HG03139 (cell line): ENCODE data around the gene KRTAP10-4.
"Not testable (repeated sequence)": the region's sequence is repeated elsewhere in the genome, so short reads cannot be mapped to it uniquely, and the experiment has no call there.

Experiments
- ATAC-seq: cut with Tn5 transposase; IDR thresholded peaks from one replicate; pipeline ENCODE4 v1.9.1; 2021; ENCODE audit not compliant: unreplicated experiment

Gene KRTAP10-4

GRCh38 chr21:44533891-44534627 is 39.5 kb upstream of the KRTAP10-4 start:
- ATAC-seq, result no peak

- no peak for ATAC-seq
These were observed 38.8 kb upstream of the KRTAP10-4 start for GRCh38 chr21:44534688-44535087.

DNA sequence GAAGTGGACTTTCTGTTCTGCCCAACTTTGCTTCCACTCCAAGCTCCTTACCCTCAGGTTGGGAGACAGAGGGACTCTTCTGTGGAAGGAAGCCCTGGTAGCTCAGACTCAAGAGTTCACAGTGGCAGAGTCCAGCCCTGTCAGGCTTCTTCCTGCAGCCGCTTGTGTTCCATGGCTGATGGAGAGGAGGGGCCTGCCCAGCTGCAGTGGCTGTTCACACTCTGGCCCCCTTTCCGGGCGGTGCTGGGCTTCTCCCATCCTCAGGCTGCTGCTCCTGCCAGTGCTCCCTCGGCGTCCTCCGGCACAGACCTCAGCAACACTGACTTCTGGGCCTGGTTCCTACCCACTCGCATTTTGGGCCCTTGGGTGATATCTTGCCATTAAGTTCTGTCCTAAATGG is 37.6 kb upstream of the KRTAP10-4 start:
- no peak for ATAC-seq

GRCh38 chr21:44537930-44538911 is 35.3 kb upstream of the KRTAP10-4 start:
- ATAC-seq, result no peak

DNA sequence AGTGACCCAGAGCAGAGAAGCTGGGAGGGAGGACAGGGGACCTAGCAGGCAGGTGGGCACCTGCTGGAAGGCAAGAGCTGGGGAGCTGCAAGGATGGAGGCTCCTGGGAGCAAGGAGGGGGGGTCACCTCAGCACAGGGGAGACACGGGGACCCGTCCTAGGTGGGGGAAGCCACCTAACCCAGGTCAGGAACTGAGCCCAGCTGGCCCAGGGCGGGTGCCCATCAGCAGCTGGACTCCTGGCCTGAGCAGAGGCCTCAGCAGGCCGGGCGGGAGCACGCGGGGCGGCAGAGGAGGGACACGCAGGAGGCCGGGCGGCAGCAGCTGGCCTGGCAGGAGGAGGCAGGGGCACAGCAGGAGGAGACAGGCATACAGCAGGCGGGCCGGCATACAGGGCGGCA is 34.5 kb upstream of the KRTAP10-4 start:
- ATAC-seq, result no peak

DNA sequence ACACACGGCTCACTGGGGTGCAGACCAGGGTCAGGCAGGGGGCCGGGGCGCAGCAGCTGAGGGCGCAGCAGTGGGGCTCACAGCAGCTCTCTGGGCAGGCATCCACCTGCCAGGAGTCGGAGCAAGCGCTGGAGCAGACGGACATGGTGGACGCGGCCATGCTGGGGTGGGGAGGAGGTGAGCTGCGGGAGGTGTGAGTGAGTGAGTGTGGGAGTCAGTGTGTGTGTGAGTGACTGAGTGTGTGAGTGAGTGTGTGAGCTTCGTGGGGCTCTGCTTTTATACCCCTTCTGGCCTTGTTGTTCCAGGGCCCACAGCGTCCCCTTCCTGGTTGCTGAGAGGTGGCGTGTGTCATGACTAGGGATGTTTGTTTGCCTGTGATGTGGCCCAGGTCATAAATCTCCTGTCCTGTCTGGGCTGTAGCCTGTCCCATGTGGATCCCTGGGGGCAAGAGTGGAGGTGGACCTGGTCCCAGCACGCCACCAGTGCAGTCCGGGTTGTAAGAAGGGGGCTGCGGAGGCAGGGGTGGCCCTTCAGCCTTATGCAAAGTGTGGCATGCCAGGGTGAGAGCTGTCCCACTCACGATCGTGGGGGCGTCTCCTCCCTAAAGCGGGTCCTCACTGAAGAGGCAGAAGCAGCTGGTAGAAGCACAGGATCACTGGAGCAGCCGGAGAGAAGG is 33.4 kb upstream of the KRTAP10-4 start, which contains the start of gene KRTAP10-1:
TSS of gene KRTAP10-1 (minus strand) at position 205 of the 676 bp plus-strand sequence. CDS start at position 160, 45 bp downstream.
- no peak for ATAC-seq

DNA sequence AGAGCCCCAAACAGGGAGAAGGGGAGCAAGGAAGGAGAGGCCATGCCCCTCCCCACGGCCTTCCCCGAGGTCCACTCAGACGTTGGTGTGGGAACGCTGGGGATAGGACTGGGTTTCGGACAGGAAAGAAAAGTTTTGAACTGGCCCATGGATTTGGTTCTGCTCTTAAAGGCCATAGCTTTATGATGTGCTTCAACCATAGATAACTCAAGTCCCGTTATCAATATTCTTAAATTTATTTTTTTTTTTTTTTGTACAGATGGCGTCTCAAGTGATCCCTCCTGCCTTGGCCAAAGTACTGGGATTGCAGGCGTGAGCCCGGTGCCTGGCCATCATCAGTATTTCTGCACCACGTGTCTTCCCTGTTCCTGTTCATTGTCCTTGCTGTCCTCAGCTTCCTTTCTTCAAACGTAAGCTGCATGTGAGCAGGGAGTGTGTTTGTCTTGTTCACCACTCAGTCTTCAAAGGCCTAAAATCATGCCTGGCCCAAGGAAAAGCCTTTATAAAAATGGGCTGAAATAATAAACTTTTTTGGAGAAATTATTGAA is 32.7 kb upstream of the KRTAP10-4 start:
- ATAC-seq, result no peak

GRCh38 chr21:44542716-44543115 is 30.8 kb upstream of the KRTAP10-4 start:
- no peak for ATAC-seq

DNA sequence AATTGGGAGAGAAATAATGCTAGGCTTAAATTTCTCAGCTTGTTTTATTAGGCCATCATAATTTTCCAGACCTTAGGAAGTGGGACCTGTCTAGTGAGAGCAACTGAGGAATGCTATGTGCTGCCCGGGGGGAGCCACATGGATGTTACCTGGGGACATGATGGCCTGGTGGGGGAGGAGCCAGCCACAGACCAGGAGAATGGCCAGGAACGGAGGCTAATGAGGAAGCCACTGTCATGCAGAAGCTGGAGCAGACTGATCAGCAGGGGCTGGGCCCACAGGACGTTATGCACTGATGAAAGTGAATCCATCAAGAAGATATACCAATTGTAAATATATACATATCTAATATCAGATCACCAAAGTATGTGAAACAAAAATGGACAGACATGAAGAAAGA is 29.0 kb upstream of the KRTAP10-4 start:
- ATAC-seq, result no peak

DNA sequence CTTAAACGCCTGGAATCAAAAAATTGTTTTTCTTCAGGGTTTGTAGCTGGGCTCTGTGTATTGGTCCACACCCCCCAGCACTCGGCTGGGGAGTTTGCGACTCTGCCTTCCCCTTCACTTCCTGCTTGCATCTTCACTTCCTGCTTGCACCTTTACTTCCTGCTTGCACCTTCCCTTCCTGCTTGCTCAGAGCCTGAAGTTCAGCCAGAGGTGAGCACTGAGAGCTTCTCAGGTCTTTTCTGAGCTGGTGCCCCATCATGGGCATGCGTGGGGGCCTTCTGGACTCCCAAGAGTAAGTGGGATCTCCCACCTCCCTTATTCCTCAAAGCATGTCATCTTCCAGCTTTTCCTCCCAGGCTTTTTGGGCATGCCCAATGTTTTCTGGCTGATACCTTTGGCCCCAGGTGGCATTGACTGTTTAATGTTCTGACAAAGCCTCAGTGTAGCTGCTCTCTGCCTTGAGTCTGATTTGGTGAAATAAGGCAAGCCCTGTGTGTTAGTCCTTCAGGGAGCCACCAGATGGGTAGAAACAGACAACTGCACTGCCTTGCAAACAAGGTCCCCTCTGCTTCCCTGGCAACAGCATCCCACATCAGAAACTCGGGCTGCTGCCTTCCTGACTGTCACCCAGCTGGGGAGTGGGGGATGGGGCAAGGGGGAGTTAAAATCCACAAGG is 25.7 kb upstream of the KRTAP10-4 start:
- no peak for ATAC-seq

DNA sequence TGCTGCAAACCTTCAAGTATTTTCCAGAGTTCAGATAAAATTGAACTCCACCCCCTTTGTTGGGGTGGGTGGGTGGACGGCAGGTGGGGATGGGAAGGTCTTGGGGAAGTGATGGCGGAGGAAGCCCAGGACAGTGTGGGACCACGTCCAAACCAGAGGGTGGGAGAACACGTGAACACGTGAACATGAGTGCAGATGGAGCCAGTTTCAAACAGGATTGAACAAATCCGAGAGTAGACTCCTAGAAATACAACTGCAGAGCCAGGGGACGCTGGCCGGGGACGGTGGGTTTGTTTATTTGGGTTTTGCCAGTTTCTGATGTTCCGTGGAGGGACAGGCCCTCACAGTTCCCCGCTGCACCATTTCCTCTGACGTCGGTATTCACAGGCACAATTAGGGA is 25.1 kb upstream of the KRTAP10-4 start:
- ATAC-seq, result no peak

DNA sequence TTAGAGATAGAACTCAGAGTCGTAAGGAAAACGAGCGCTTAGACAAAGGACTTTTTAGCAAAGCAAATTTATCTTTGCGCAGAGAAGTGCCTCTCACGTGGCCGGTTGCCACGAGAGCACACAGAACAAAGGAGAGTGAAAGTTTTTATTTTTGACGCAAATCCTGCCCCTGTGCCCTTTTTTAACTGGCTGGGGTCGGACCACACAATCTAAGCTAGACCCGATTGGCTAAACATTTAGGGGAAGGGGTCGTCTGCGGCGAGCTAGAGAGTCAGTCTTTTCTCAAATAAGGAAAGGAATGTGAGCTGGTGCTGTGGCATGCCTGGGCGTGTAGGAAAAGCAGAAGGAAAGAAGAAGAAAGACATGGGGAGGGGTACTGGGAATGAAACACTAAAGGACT is 24.6 kb upstream of the KRTAP10-4 start:
- ATAC-seq, result no peak

- no peak for ATAC-seq
These were observed 23.9 kb upstream of the KRTAP10-4 start for GRCh38 chr21:44549525-44550211.

GRCh38 chr21:44550285-44550684 is 23.2 kb upstream of the KRTAP10-4 start:
- not testable (repeated sequence) for ATAC-seq

GRCh38 chr21:44550807-44551206 is 22.7 kb upstream of the KRTAP10-4 start:
- ATAC-seq, result no peak

- ATAC-seq, result no peak
These were observed 22.1 kb upstream of the KRTAP10-4 start, which contains the start of gene KRTAP10-2 for GRCh38 chr21:44551340-44551961. Gene KRTAP10-2, minus strand, starts transcription at chr21:44551505. Its CDS starts 47 bp downstream, at chr21:44551458.

DNA sequence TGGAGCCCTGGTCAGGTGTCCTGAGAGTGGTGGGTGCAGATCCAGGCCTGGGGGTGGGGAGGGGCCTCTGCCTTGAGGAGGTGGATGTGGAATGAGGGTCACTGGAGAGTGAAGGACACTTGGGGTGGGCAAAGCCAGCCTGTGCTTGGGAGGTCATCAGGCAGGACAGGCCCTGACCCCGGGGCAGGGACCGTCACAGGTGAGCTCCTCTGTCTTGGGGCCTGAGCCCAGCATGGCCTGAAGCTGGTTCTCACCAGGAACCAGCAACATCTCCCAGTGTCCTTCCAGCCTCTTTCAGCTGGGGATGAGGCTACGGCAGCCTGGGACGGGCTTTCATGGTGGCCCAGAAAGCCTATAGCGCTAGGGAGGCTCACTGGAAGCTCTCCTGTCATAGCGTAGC is 21.4 kb upstream of the KRTAP10-4 start:
- ATAC-seq, result no peak

DNA sequence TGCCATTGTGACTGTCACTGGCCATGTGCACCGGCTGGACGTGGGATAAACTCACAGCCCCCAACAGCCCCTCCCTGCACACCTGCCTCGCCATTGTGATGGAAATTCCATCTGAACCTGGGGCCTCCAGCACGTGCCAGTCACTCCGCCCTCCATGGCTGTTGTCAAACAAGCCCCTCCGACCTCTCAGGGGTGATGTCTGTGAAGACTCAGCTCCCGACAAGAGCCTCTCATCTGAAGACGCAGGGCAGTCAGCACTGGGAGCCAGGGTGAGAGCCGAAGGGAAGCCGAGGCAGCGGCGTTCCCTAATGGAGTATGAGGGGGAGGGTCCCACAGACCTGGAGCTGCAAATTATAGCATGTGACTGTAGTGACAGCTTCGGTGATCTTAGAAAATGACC is 20.8 kb upstream of the KRTAP10-4 start:
- ATAC-seq, result no peak

DNA sequence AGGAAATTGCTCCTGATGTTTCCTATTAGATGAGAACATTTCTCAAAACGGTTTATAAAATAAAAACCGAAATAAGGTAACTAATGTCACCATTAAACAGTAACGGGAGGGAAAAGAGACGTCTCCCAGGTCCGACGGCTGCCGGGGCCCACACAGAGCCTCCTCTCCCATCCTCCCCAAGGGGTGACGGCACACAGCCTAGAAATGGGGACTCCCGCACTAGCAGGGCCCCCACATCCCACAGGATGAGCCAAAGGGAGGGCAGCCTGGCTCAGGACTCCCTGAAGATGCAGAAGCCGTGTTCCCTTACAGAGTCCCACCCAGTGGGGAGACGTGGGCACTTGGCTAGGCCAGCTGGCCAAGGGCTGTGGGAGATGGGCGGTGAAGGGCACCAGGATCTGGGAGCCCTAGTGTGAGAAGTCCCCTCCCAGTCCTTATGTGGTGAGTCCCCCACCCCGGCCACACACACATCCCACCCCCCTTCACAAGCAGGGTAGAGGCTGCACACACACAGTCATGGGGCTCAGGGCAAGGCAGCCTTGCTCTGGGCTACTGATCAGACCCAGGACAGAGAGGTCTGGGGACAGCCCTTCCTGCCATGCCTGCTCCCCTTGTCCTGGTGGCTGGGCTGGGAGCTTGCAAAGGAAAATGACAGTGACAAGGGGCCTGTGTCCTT is 18.2 kb upstream of the KRTAP10-4 start:
- no peak for ATAC-seq
